HCT116 (cell line): ENCODE data around the gene NCF2. TPM values are rescaled to one million over a fixed set of nuclear protein-coding genes. Genes with fewer than 3 reads are reported as not detected.

Experiments
- ATAC-seq: fragments of 200-7000 bp; cut with Tn5 transposase; 2 replicates; pipeline ENCODE4 v1.9.1; 2020; ENCODE audit warnings: mild to moderate bottlenecking, moderate library complexity
- BruUV-seq: library from RNA; stranded (reverse); fragments of 400-500 nt; replicated peaks from 2 replicates; lab custom pipeline; 2021; lab: Mats Ljungman, UMichigan
- CTCF ChIA-PET: fragments of 300-600 bp; sonication (Branson Sonifier 250); formaldehyde crosslinking; loops from one replicate; lab custom pipeline; 2021; ENCODE audit warnings: antibody characterized with exemption; lab: Charles Lee
- POLR2A ChIA-PET: fragments of 300-600, 350-600 bp; sonication (Branson Sonifier 250); formaldehyde crosslinking; loops from one replicate; lab custom pipeline; 2021; ENCODE audit warnings: antibody characterized with exemption; lab: Charles Lee
- RAD21 ChIA-PET, 2 experiments: fragments of 300-600 bp; sonication (Branson Sonifier 250); formaldehyde crosslinking; loops; one replicate each; lab custom pipeline; 2023; ENCODE audit warnings: low total read pairs in 2 of 2; ENCODE audit not compliant: uncharacterized antibody in 2 of 2, unreplicated experiment in 2 of 2, low non-redundant PET in 1 of 2; lab: Charles Lee
- DNase-seq: peaks from one replicate; pipeline ENCODE4 v3.0.0-alpha.2; 2010; ENCODE audit warnings: low read depth, low spot score
- H2AFZ ChIP-seq: fragments of 200-600 bp; shearing (Covaris generic), sonication (generic); 2 replicates; pipeline ENCODE4 v1.6.1; 2017; ENCODE audit warnings: low read depth, mixed run types, mixed read lengths, antibody characterized with exemption, low read length; ENCODE audit not compliant: poor library complexity, severe bottlenecking
- H3K27ac ChIP-seq: 2 replicates; pipeline ENCODE4 v1.5.1; 2012; ENCODE audit warnings: low read depth, low read length
- H3K27me3 ChIP-seq: fragments of 200-600 bp; sonication (generic); 2 replicates; pipeline ENCODE4 v1.6.1; 2016; ENCODE audit warnings: mixed run types, low read length, mixed read lengths; ENCODE audit not compliant: insufficient read depth
- H3K36me3 ChIP-seq, 2 experiments: fragments of 200-500 bp in 1 of 2; fragments of 200-600 bp in 1 of 2; sonication (Bioruptor generic) in 1 of 2; sonication (generic) in 1 of 2; 2 replicates each; pipeline versions ENCODE4 v1.5.1 to v1.6.1; 2014 to 2016; ENCODE audit warnings: low read length in 2 of 2, inconsistent platforms in 1 of 2, mixed read lengths in 1 of 2, mixed run types in 1 of 2; ENCODE audit not compliant: insufficient read depth in 2 of 2, control insufficient read depth in 1 of 2
- H3K4me1 ChIP-seq, 2 experiments: fragments of 200-600 bp in 1 of 2; sonication (generic) in 1 of 2; 2 replicates each; pipeline versions ENCODE4 v1.5.1 to v1.6.1; 2012 to 2017; ENCODE audit warnings: low read length in 2 of 2, inconsistent platforms in 1 of 2, mild to moderate bottlenecking in 1 of 2, mixed read lengths in 1 of 2, mixed run types in 1 of 2, moderate library complexity in 1 of 2; ENCODE audit not compliant: insufficient read depth in 2 of 2, control insufficient read depth in 1 of 2
- H3K4me2 ChIP-seq: fragments of 200-600 bp; sonication (generic); 2 replicates; pipeline ENCODE4 v1.6.1; 2017; ENCODE audit warnings: mixed run types, low read length, mixed read lengths
- H3K4me3 ChIP-seq, 2 experiments: fragments of 200-600 bp in 1 of 2; sonication (generic) in 1 of 2; replicated peaks in 1 of 2; 2 replicates each; pipeline ENCODE4 v1.5.1; 2011 to 2016; ENCODE audit warnings: low read length in 2 of 2, control low read depth in 1 of 2, low read depth in 1 of 2, mild to moderate bottlenecking in 1 of 2, mixed read lengths in 1 of 2, mixed run types in 1 of 2
- H3K79me2 ChIP-seq: fragments of 200-600 bp; sonication (generic); 2 replicates; pipeline ENCODE4 v1.6.1; 2017; ENCODE audit warnings: mild to moderate bottlenecking, mixed run types, low read length, moderate library complexity, mixed read lengths; ENCODE audit not compliant: insufficient read depth
- H3K9ac ChIP-seq: fragments of 200-600 bp; sonication (generic); 2 replicates; pipeline ENCODE4 v1.6.1; 2016; ENCODE audit warnings: low read length, mixed read lengths
- H3K9me2 ChIP-seq: fragments of 200-600 bp; sonication (generic), shearing (Covaris generic); 2 replicates; pipeline ENCODE4 v1.6.1; 2017; ENCODE audit warnings: mixed run types, mild to moderate bottlenecking, moderate library complexity; ENCODE audit not compliant: insufficient read depth
- H3K9me3 ChIP-seq, 2 experiments: fragments of 200-500 bp in 1 of 2; fragments of 200-600 bp in 1 of 2; sonication (Bioruptor generic) in 1 of 2; sonication (generic) in 1 of 2; 2 replicates each; pipeline ENCODE4 v1.6.1; 2014 to 2017; ENCODE audit warnings: low read length in 2 of 2, mixed read lengths in 2 of 2, inconsistent platforms in 1 of 2, low read depth in 1 of 2, mild to moderate bottlenecking in 1 of 2, mixed run types in 1 of 2, moderate library complexity in 1 of 2; ENCODE audit not compliant: control insufficient read depth in 1 of 2, insufficient read depth in 1 of 2
- H4K20me1 ChIP-seq: fragments of 200-600 bp; sonication (generic), shearing (Covaris generic); 2 replicates; pipeline ENCODE4 v1.6.1; 2017; ENCODE audit warnings: mixed run types, mild to moderate bottlenecking, moderate library complexity; ENCODE audit not compliant: insufficient read depth
- CBX3 ChIP-seq: IDR thresholded peaks from 2 replicates; pipeline ENCODE4 v1.6.1; 2012; ENCODE audit warnings: low read depth
- CEBPB ChIP-seq: IDR thresholded peaks from 2 replicates; pipeline ENCODE4 v1.6.1; 2012; ENCODE audit warnings: low read depth
- ELF1 ChIP-seq: IDR thresholded peaks from 2 replicates; pipeline ENCODE4 v1.6.1; 2012; ENCODE audit warnings: low read depth, borderline replicate concordance
- EZH2 ChIP-seq: fragments of 200-600 bp; sonication (generic); IDR thresholded peaks from 2 replicates; pipeline ENCODE4 v1.6.1; 2017; ENCODE audit warnings: antibody characterized with exemption, mixed run types
- EZH2phosphoT487 ChIP-seq: fragments of 200-600 bp; IDR thresholded peaks from 2 replicates; pipeline ENCODE4 v1.6.1; 2018; ENCODE audit warnings: antibody characterized with exemption, borderline replicate concordance
- JUND ChIP-seq: IDR thresholded peaks from 2 replicates; pipeline ENCODE4 v1.6.1; 2012
- POLR2A ChIP-seq: IDR thresholded peaks from 2 replicates; pipeline ENCODE4 v1.7.0; 2011; ENCODE audit warnings: borderline replicate concordance; ENCODE audit not compliant: insufficient read depth, insufficient read length; ENCODE audit errors: extremely low read depth
- POLR2AphosphoS5 ChIP-seq: IDR thresholded peaks from 2 replicates; pipeline ENCODE4 v1.6.1; 2011; ENCODE audit warnings: mild to moderate bottlenecking, low read depth, low read length, moderate library complexity
- RAD21 ChIP-seq: IDR thresholded peaks from 2 replicates; pipeline ENCODE4 v1.6.1; 2012; ENCODE audit warnings: low read depth, mild to moderate bottlenecking
- SIN3A ChIP-seq: IDR thresholded peaks from 2 replicates; pipeline ENCODE4 v1.6.1; 2012; ENCODE audit warnings: low read depth
- SP1 ChIP-seq: IDR thresholded peaks from 2 replicates; pipeline ENCODE4 v1.6.1; 2012; ENCODE audit warnings: low read depth
- TCF7L2 ChIP-seq: IDR thresholded peaks from 2 replicates; pipeline ENCODE4 v1.7.0; 2011; ENCODE audit warnings: borderline replicate concordance, inconsistent platforms; ENCODE audit not compliant: insufficient read depth, insufficient read length; ENCODE audit errors: extremely low read depth
- YY1 ChIP-seq: IDR thresholded peaks from 2 replicates; pipeline ENCODE4 v1.6.1; 2011; ENCODE audit warnings: low read length, low read depth, moderate library complexity, mild to moderate bottlenecking; ENCODE audit not compliant: insufficient replicate concordance; ENCODE audit errors: extremely low read depth
- ZFX ChIP-seq: fragments of 450-650 bp; IDR thresholded peaks from 2 replicates; pipeline ENCODE4 v1.6.1; 2017
- ZNF274 ChIP-seq: fragments of 200-500 bp; sonication (Bioruptor generic); IDR thresholded peaks from 2 replicates; pipeline ENCODE4 v1.6.1; 2014; ENCODE audit warnings: mild to moderate bottlenecking, low read depth, low read length, inconsistent platforms
- intact Hi-C: fragments of 100-400 bp; cut with micrococcal nuclease; formaldehyde crosslinking; loops from 2 replicates; pipeline ENCODE4 v1.10.0; 2022
- total RNA-seq: library from RNA; stranded (reverse); gene quantifications from one replicate; pipeline ENCODE4 v1.2.1, GENCODE V29; 2021; ENCODE audit not compliant: unreplicated experiment
- TF ChIP-seq, protein P1 (sequence below): IDR thresholded peaks from 2 replicates; pipeline ENCODE4 v1.6.1; 2012
- TF ChIP-seq, protein P2 (sequence below): IDR thresholded peaks from 2 replicates; pipeline ENCODE4 v1.6.1; 2012; ENCODE audit warnings: low read depth
- TF ChIP-seq, protein P3 (sequence below): IDR thresholded peaks from 2 replicates; pipeline ENCODE4 v1.6.1; 2011; ENCODE audit warnings: mild to moderate bottlenecking, low read length, moderate library complexity; ENCODE audit not compliant: insufficient replicate concordance; ENCODE audit errors: extremely low read depth
- TF ChIP-seq, protein P4 (sequence below): IDR thresholded peaks from 2 replicates; pipeline ENCODE4 v1.6.1; 2012

The NCF2 gene
- total RNA-seq, 1 experiment from 2014 or later = 0.25 TPM

DNA sequence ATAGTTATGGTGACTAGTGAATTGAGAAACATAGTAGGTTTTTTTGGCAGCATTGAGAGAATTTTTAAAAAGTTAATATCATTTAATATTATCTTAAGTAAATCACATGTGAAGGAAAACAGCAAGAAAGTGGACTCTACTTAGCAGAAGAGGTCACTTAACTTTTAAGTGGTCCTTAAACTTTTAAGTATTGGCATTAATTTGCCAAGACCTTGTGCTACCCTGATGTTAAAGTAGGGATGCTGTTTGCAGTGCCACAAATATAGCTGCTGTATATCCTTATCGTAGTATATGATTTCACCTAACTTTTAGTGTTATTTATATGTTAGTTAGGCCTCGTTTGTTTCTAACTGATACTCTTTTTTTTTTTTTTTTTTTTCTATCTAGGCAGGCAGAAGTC lies 77.8 kb downstream of the NCF2 start:
- ChIA-PET CTCF (no interaction called here), POLR2A (no interaction called here), RAD21 (no interaction called here)
- Histone ChIP-seq H3K4me1 (peaks cover 6 to 13% of the 10 kb centered on the region in 2 experiments), H3K9me3 (no peaks in the 10 kb centered on the region), H3K27me3 (no peaks in the 10 kb centered on the region), H3K9ac (no peak overlapping the region), H3K9me2 (no peaks in the 10 kb centered on the region), H3K27ac (no peak overlapping the region), H3K4me2 (no peak overlapping the region), H3K4me3 (no peak overlapping the region), H3K36me3 (peaks cover 0 to 7% of the 10 kb centered on the region in 2 experiments; a peak in 2 of 4 replicates), H2AFZ (no peak overlapping the region), H4K20me1 (peaks cover 7% of the 10 kb centered on the region; the same call in 1 of the 2 replicates), H3K79me2 (peaks cover 46% of the 10 kb centered on the region)
- BruUV-seq = no TSS peak
- TF ChIP-seq ZNF274 (no peak), ELF1 (no peak), SP1 (no peak), CEBPB (no peak), RAD21 (no peak), POLR2A (no peak), TCF7L2 (no peak), ZFX (no peak), CBX3 (no peak), JUND (no peak), EZH2phosphoT487 (no peak), POLR2AphosphoS5 (no peak), SIN3A (no peak), YY1 (no peak), EZH2 (no peak)
- TF ChIP-seq, protein P1, sequence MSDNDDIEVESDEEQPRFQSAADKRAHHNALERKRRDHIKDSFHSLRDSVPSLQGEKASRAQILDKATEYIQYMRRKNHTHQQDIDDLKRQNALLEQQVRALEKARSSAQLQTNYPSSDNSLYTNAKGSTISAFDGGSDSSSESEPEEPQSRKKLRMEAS = no peak
- TF ChIP-seq, protein P2, sequence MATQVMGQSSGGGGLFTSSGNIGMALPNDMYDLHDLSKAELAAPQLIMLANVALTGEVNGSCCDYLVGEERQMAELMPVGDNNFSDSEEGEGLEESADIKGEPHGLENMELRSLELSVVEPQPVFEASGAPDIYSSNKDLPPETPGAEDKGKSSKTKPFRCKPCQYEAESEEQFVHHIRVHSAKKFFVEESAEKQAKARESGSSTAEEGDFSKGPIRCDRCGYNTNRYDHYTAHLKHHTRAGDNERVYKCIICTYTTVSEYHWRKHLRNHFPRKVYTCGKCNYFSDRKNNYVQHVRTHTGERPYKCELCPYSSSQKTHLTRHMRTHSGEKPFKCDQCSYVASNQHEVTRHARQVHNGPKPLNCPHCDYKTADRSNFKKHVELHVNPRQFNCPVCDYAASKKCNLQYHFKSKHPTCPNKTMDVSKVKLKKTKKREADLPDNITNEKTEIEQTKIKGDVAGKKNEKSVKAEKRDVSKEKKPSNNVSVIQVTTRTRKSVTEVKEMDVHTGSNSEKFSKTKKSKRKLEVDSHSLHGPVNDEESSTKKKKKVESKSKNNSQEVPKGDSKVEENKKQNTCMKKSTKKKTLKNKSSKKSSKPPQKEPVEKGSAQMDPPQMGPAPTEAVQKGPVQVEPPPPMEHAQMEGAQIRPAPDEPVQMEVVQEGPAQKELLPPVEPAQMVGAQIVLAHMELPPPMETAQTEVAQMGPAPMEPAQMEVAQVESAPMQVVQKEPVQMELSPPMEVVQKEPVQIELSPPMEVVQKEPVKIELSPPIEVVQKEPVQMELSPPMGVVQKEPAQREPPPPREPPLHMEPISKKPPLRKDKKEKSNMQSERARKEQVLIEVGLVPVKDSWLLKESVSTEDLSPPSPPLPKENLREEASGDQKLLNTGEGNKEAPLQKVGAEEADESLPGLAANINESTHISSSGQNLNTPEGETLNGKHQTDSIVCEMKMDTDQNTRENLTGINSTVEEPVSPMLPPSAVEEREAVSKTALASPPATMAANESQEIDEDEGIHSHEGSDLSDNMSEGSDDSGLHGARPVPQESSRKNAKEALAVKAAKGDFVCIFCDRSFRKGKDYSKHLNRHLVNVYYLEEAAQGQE = no peak
- TF ChIP-seq, protein P3, sequence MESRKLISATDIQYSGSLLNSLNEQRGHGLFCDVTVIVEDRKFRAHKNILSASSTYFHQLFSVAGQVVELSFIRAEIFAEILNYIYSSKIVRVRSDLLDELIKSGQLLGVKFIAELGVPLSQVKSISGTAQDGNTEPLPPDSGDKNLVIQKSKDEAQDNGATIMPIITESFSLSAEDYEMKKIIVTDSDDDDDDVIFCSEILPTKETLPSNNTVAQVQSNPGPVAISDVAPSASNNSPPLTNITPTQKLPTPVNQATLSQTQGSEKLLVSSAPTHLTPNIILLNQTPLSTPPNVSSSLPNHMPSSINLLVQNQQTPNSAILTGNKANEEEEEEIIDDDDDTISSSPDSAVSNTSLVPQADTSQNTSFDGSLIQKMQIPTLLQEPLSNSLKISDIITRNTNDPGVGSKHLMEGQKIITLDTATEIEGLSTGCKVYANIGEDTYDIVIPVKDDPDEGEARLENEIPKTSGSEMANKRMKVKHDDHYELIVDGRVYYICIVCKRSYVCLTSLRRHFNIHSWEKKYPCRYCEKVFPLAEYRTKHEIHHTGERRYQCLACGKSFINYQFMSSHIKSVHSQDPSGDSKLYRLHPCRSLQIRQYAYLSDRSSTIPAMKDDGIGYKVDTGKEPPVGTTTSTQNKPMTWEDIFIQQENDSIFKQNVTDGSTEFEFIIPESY = no peak
- TF ChIP-seq, protein P4, sequence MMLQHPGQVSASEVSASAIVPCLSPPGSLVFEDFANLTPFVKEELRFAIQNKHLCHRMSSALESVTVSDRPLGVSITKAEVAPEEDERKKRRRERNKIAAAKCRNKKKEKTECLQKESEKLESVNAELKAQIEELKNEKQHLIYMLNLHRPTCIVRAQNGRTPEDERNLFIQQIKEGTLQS = no peak
- ATAC-seq = no peak
- intact Hi-C loops = no loop called here
- no peak for DNase-seq
